PFSK-1 (cell line): ENCODE measurements around the gene ARHGAP15.

ENCODE experiments used
- POLR2AphosphoS5 ChIP-seq: IDR thresholded peaks from 2 replicates; pipeline ENCODE4 v1.6.1; 2012; ENCODE audit warnings: low read depth, mild to moderate bottlenecking, control low read depth, low read length, moderate library complexity
- REST ChIP-seq, 2 experiments: IDR thresholded peaks; 2 replicates each; pipeline versions ENCODE4 v1.6.1 to v1.8.0; 2011 to 2012; ENCODE audit warnings: low read depth in 2 of 2, low read length in 2 of 2, control low read depth in 1 of 2, inconsistent platforms in 1 of 2, mild to moderate bottlenecking in 1 of 2, moderate library complexity in 1 of 2; ENCODE audit not compliant: insufficient read depth in 1 of 2
- TAF1 ChIP-seq: IDR thresholded peaks from 2 replicates; pipeline ENCODE4 v1.6.1; 2012; ENCODE audit warnings: low read length, control low read depth, borderline replicate concordance; ENCODE audit not compliant: insufficient read depth

GRCh38 chr2:143237146-143237777, 108.0 kb downstream of the ARHGAP15 start:
- TF ChIP-seq REST (IDR thresholded peaks at IDR 0.05; ENCODE audit: insufficient read depth in 1 of 2, low read depth in 2 of 2, low read length in 2 of 2) (no peak), TAF1 (no peak), POLR2AphosphoS5 (no peak)
